NCI-H345 treated with DMSO at 0.1 percent for 48 hours (cell line): ENCODE data around the gene ENOSF1.
A peak's percentile ranks its signal among the peaks of the same experiment; 100 is the strongest.

Source experiments
- DNase-seq: peaks from one replicate; lab custom pipeline; 2025; ENCODE audit not compliant: unreplicated experiment; lab: John Stamatoyannopoulos, UW

The ENOSF1 gene

GRCh38 chr18:644395-645004, 67.9 kb downstream of the ENOSF1 start:
- DNase-seq = no peak

- DNase-seq = no peak
Observed at GRCh38 chr18:641224-641623, 71.2 kb downstream of the ENOSF1 start.

- DNase-seq = no peak
Observed at GRCh38 chr18:635171-635570, 77.3 kb downstream of the ENOSF1 start.

- DNase-seq = no peak
Observed at GRCh38 chr18:634551-635045, 77.8 kb downstream of the ENOSF1 start.

GRCh38 chr18:631560-631959, 80.9 kb downstream of the ENOSF1 start:
- no peak for DNase-seq

- no peak for DNase-seq
Observed at GRCh38 chr18:629269-630150, 82.9 kb downstream of the ENOSF1 start.

GRCh38 chr18:627231-627630, 85.2 kb downstream of the ENOSF1 start:
- DNase-seq = no peak

GRCh38 chr18:623761-624620, 88.4 kb downstream of the ENOSF1 start:
- peak; percentile 54 for DNase-seq

GRCh38 chr18:622289-622688, 90.1 kb downstream of the ENOSF1 start:
- DNase-seq = no peak

- DNase-seq = no peak
Observed at GRCh38 chr18:621291-622043, 91.0 kb downstream of the ENOSF1 start.
